Activated T-helper 1 cell treated with Interleukin-2 at 50 U/mL for 16 hours (primary cell): ENCODE results near the gene AGO1.
"Not testable (repeated sequence)": the region's sequence is repeated elsewhere in the genome, so short reads cannot be mapped to it uniquely, and the experiment has no call there.

Experiments
- DNase-seq: peaks from one replicate; pipeline ENCODE4 v3.0.0-alpha.2; 2020; ENCODE audit warnings: low read depth

Gene AGO1

GRCh38 chr1:35869245-35869950 is 13.6 kb upstream of the AGO1 start:
- DNase-seq = not testable (repeated sequence)

- DNase-seq = no peak
These were observed 12.2 kb upstream of the AGO1 start for GRCh38 chr1:35870651-35871309.

GRCh38 chr1:35873243-35873750 is 9.7 kb upstream of the AGO1 start:
- no peak for DNase-seq

- DNase-seq = not testable (repeated sequence)
These were observed 8.9 kb upstream of the AGO1 start for GRCh38 chr1:35874115-35874514.

GRCh38 chr1:35876988-35877387 is 6.0 kb upstream of the AGO1 start:
- DNase-seq = no peak

GRCh38 chr1:35881850-35882273 is 1.1 kb upstream of the AGO1 start:
- no peak for DNase-seq

GRCh38 chr1:35882586-35882944 is 444 bp upstream of the AGO1 start:
- no peak for DNase-seq

- DNase-seq = peak; percentile 24
These were observed 659 bp downstream of the AGO1 start for GRCh38 chr1:35883635-35884101.

GRCh38 chr1:35884934-35885333 is 1.9 kb downstream of the AGO1 start:
- no peak for DNase-seq

GRCh38 chr1:35885961-35886558 is 3.1 kb downstream of the AGO1 start:
- no peak for DNase-seq

GRCh38 chr1:35886577-35887431 is 3.8 kb downstream of the AGO1 start:
- DNase-seq = no peak

GRCh38 chr1:35887508-35887907 is 4.5 kb downstream of the AGO1 start:
- DNase-seq = no peak

GRCh38 chr1:35888255-35888654 is 5.2 kb downstream of the AGO1 start:
- DNase-seq = no peak

- DNase-seq = not testable (repeated sequence)
These were observed 6.0 kb downstream of the AGO1 start for GRCh38 chr1:35888981-35889380.

- DNase-seq = no peak
These were observed 10.3 kb downstream of the AGO1 start for GRCh38 chr1:35893051-35893879.

GRCh38 chr1:35894183-35894582 is 11.2 kb downstream of the AGO1 start:
- no peak for DNase-seq

GRCh38 chr1:35894656-35895055 is 11.6 kb downstream of the AGO1 start:
- no peak for DNase-seq

- DNase-seq = no peak
These were observed 16.9 kb downstream of the AGO1 start for GRCh38 chr1:35899941-35900340.

GRCh38 chr1:35901235-35901634 is 18.2 kb downstream of the AGO1 start:
- DNase-seq = no peak

GRCh38 chr1:35902671-35903070 is 19.7 kb downstream of the AGO1 start:
- DNase-seq = no peak

- DNase-seq = no peak
These were observed 31.7 kb downstream of the AGO1 start for GRCh38 chr1:35914717-35915116.
